Heart left ventricle (tissue), 16 donors: ENCODE measurements around the gene TLCD5. TPM values are rescaled to one million over a fixed set of nuclear protein-coding genes. Genes with fewer than 3 reads are reported as not detected.

Experiments
- ATAC-seq, 4 donors: fragments of 200-7000 bp; cut with Tn5 transposase; one replicate each; pipeline ENCODE4 v1.9.1; 2020 to 2022; ENCODE audit warnings: moderate library complexity in 4 of 4, mild to moderate bottlenecking in 3 of 4, moderate number of reproducible peaks in 1 of 4
- DNase-seq, 5 donors: peaks; one replicate each; pipeline ENCODE4 v3.0.0-alpha.2; 2020
- H3K27ac ChIP-seq, 12 donors: fragments of 200-600 bp; sonication (generic) in 4 of 12; one replicate each; pipeline versions ENCODE4 v1.5.0 to v1.8.0; 2016 to 2022; ENCODE audit warnings: mild to moderate bottlenecking in 2 of 12
- H3K27me3 ChIP-seq, 9 donors: fragments of 200-600 bp; sonication (generic) in 2 of 9; one replicate each; pipeline versions ENCODE4 v1.5.1 to v1.8.0; 2016 to 2022; ENCODE audit warnings: mild to moderate bottlenecking in 3 of 9
- H3K36me3 ChIP-seq, 9 donors: fragments of 200-600 bp; sonication (generic) in 2 of 9; one replicate each; pipeline versions ENCODE4 v1.5.0 to v1.8.0; 2018 to 2022; ENCODE audit warnings: mild to moderate bottlenecking in 2 of 9
- H3K4me1 ChIP-seq, 12 donors: fragments of 200-600 bp; sonication (generic) in 4 of 12; one replicate each; pipeline versions ENCODE4 v1.5.0 to v1.8.0; 2016 to 2022; ENCODE audit warnings: mild to moderate bottlenecking in 3 of 12
- H3K4me3 ChIP-seq, 12 donors: fragments of 200-600 bp; sonication (generic) in 4 of 12; one replicate each; pipeline versions ENCODE4 v1.5.0 to v1.8.0; 2017 to 2022; ENCODE audit warnings: mild to moderate bottlenecking in 9 of 12, moderate library complexity in 4 of 12
- H3K9me3 ChIP-seq, 12 donors: fragments of 200-600 bp; sonication (generic) in 4 of 12; one replicate each; pipeline versions ENCODE4 v1.5.0 to v1.8.0; 2016 to 2022; ENCODE audit warnings: mild to moderate bottlenecking in 1 of 12
- POLR2A ChIP-seq, 2 donors: fragments of 450-650 bp; IDR thresholded peaks; one replicate each; pipeline ENCODE4 v1.6.1; 2017; ENCODE audit warnings: antibody characterized with exemption in 2 of 2, mild to moderate bottlenecking in 2 of 2, moderate library complexity in 2 of 2
- whole genome bisulfite sequencing, 4 donors: extraction: QIAGEN DNeasy Blood & Tissue Kit in 2 of 4; methylation state at CpG; one replicate each; pipeline versions ENCODE4 v1.1.5 to v1.1.7; 2013 to 2018; 5-methylcytosine and 5-hydroxymethylcytosine counted together
- intact Hi-C, 10 donors: fragments of 100-400 bp; cut with DNase I; formaldehyde crosslinking; loops; one replicate each; pipeline versions ENCODE4 v1.11.1 to v1.14.2; 2022
- polyA plus RNA-seq, 2 donors: library from polyadenylated mRNA; stranded (reverse); fragments of 200-250 nt; gene quantifications; one replicate each; pipeline ENCODE4 v1.2.3, GENCODE V29; 2013
- total RNA-seq, 9 donors: library from RNA; depleted of rRNA in 2 of 9; stranded (reverse); fragments of >200 nt in 2 of 9; fragmentation: NEBNext Ultra II Directional in 3 of 9; extraction: Animal tissue kit (Norgen Biotek cat#: 25700) in 3 of 9; gene quantifications; one replicate each; pipeline versions ENCODE4 v1.1.0 to v1.2.4, GENCODE V29; 2016 to 2023
- TF ChIP-seq, protein P1 (sequence below), 12 donors: fragments of 200-600 bp; sonication (generic) in 4 of 12; IDR thresholded peaks; one replicate each; pipeline versions ENCODE4 v1.5.0 to v1.8.0; 2018 to 2022; ENCODE audit warnings: antibody characterized with exemption in 12 of 12, mild to moderate bottlenecking in 5 of 12
- donor health status: ischemic (EF 13 %, LVEDD 7.1; RV severe dilation, severe dysfunction).
- donor health status: healthy with polysubstance abuse.
- donor health status: DM: no; HTN: yes; CAD: no.
- donor health status: DM: no; HTN: no; CAD: no.
- donor health status: ischemic (EF 25% LVEDD 6.9; RV normal size, moderate dysfunction).
- donor health status: ischemic (EF 25% LVEDD 5.7; RV mildly dilated, moderate dysfunction).
- donor health status: healthy.
- donor health status: DM: yes; HTN: yes; CAD: no.
- donor health status: ischemic (EF 35%, LVEDD 5.7; RV mildly dilated, moderate dysfunction).
- donor health status: nonischemic (EF 11% LVEDD 7.7; RV severe dilation, severe dysfunction).
- donor health status: DM: yes; HTN: yes; CAD: no.
- donor health status: PGD.
- donor health status: ischemic (EF 29% LVEDD 5.4; RV normal size, mild dysfunction).
- donor health status: nonischemic (EF 23%, LVEDD 6.1; RV moderate dilation, normal function).

TLCD5 gene
- total and polyA plus RNA-seq, 11 donors = 4.0 to 15.0 (median 10.3) TPM

DNA sequence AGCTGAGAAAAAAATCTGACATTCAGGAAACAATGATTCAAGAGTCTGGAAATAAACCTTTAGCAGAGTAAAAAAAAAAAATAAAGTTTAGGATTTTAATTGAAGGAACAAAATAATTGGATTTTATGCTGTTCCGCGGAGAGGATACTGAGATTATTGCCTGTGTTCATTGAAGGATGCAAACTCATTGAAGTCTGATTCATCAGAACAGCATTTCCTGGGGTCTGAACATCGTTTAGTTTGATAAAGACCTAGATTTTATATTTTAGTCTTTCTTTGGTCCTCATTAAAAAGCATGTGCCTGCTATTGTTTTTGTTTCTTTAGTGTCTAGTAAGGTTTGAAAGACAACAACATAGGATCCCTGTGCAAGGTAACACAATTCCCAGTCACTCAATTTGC lies 4.5 kb downstream of the TLCD5 start:
- intact Hi-C loops = loop anchor here in 1 of 10 donors (10.0 kb wide), 1 partner anchor 355 kb away; no protein-coding TSS in a partner anchor
- no peaks in the 10 kb centered on the region for H3K9me3 ChIP-seq
- 78 to 82% (median 79%) methylated on average over 3 of the region's 3 CpGs for WGBS, 4 donors
- no peak for DNase-seq
- TF ChIP-seq, protein P1, sequence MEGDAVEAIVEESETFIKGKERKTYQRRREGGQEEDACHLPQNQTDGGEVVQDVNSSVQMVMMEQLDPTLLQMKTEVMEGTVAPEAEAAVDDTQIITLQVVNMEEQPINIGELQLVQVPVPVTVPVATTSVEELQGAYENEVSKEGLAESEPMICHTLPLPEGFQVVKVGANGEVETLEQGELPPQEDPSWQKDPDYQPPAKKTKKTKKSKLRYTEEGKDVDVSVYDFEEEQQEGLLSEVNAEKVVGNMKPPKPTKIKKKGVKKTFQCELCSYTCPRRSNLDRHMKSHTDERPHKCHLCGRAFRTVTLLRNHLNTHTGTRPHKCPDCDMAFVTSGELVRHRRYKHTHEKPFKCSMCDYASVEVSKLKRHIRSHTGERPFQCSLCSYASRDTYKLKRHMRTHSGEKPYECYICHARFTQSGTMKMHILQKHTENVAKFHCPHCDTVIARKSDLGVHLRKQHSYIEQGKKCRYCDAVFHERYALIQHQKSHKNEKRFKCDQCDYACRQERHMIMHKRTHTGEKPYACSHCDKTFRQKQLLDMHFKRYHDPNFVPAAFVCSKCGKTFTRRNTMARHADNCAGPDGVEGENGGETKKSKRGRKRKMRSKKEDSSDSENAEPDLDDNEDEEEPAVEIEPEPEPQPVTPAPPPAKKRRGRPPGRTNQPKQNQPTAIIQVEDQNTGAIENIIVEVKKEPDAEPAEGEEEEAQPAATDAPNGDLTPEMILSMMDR (IDR thresholded peaks at IDR 0.05) = no peak
- TF ChIP-seq POLR2A (IDR thresholded peaks at IDR 0.05) = no peak
- peaks cover 0 to 33% (median 0%) of the 10 kb centered on the region in 9 donors for H3K27me3 ChIP-seq
- H3K27ac ChIP-seq = no peak overlapping the region
- ATAC-seq = no peak
- H3K36me3 ChIP-seq = peaks cover 0 to 33% (median 8%) of the 10 kb centered on the region in 9 donors
- H3K4me1 ChIP-seq = peaks cover 3 to 72% (median 53%) of the 10 kb centered on the region in 12 donors
- no peak overlapping the region for H3K4me3 ChIP-seq

DNA sequence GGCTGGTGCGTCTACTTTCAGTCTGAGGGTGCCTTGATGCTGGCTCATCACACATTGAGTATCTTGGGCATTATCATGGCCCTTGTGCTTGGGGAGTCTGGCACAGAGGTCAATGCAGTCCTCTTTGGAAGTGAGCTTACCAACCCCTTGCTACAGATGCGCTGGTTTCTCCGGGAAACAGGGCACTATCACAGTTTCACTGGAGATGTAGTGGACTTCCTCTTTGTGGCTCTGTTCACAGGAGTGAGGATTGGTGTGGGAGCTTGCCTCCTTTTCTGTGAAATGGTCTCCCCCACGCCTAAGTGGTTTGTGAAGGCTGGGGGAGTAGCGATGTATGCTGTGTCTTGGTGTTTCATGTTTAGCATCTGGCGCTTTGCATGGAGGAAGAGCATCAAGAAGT lies 4.9 kb downstream of the TLCD5 start:
- ATAC-seq = no peak
- intact Hi-C loops = loop anchor here in 5 of 10 donors (10.0 kb wide), 5 partner anchors 105 to 865 kb away; no protein-coding TSS in a partner anchor

DNA sequence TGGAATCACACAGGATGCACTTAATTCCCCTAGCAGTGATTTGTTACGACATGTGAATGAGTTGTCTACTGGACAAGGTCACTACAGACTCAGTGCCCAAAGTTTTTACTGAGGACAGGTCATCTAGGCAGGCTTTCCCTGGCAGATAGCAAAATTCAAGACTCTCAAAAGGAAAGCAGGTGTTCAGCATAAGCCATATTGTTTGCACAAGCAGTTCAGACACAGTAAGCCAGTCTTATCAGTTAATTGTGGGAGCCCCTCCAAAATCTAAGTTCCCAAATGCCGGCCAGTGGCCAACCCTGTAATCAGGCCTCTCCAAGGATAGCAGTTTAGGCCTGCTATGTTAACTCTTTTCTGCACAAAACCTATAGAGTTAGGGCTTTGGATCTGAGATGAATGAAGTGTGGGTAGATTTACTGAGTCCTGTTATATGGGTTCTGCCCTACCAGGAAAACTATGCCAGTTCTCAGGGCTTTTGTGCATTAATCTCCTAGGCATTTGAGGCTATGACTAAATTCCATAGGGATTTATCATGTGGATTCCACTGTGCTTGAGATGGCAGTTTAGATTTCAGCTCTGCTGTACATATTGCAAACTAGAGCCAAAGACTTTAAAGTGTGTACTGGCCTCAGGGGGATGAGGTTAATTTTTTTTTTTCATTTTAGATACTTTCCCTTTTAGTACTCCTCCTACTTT lies 6.3 kb downstream of the TLCD5 start:
- Histone ChIP-seq H3K27ac (peak overlapping the region; percentile 15 to 99 (median 68)), H3K27me3 (peaks cover 0 to 14% (median 0%) of the 10 kb centered on the region in 9 donors), H3K36me3 (peaks cover 0 to 33% (median 8%) of the 10 kb centered on the region in 9 donors), H3K4me3 (no peak overlapping the region), H3K4me1 (peaks cover 3 to 62% (median 45%) of the 10 kb centered on the region in 12 donors), H3K9me3 (no peaks in the 10 kb centered on the region)
- TF ChIP-seq, protein P1 (IDR thresholded peaks at IDR 0.05) = no peak
- TF ChIP-seq POLR2A (IDR thresholded peaks at IDR 0.05) = no peak
- ATAC-seq = peak; percentile 10 to 53 (median 38)
- peak in 2 of 5 donors; percentile 41 to 46 for DNase-seq
- 27 to 38% (median 30%) methylated on average over 2 of the region's 2 CpGs for WGBS, 4 donors
- intact Hi-C loops = loop anchor here in 5 of 10 donors (10.0 kb wide), 5 partner anchors 103 to 863 kb away; no protein-coding TSS in a partner anchor

More for the DNA sequence above, 4.9 kb downstream of the TLCD5 start:
- H3K27ac ChIP-seq = no peak overlapping the region
- no peak for TF ChIP-seq POLR2A (IDR thresholded peaks at IDR 0.05)
- no peak for DNase-seq
- H3K4me1 ChIP-seq = peaks cover 3 to 71% (median 52%) of the 10 kb centered on the region in 12 donors
- peaks cover 0 to 33% (median 8%) of the 10 kb centered on the region in 9 donors for H3K36me3 ChIP-seq
- WGBS, 4 donors = 90 to 96% (median 93%) methylated on average over 6 of the region's 6 CpGs
- no peaks in the 10 kb centered on the region for H3K9me3 ChIP-seq
- H3K27me3 ChIP-seq = peaks cover 0 to 28% (median 0%) of the 10 kb centered on the region in 9 donors
- H3K4me3 ChIP-seq = no peak overlapping the region

DNA sequence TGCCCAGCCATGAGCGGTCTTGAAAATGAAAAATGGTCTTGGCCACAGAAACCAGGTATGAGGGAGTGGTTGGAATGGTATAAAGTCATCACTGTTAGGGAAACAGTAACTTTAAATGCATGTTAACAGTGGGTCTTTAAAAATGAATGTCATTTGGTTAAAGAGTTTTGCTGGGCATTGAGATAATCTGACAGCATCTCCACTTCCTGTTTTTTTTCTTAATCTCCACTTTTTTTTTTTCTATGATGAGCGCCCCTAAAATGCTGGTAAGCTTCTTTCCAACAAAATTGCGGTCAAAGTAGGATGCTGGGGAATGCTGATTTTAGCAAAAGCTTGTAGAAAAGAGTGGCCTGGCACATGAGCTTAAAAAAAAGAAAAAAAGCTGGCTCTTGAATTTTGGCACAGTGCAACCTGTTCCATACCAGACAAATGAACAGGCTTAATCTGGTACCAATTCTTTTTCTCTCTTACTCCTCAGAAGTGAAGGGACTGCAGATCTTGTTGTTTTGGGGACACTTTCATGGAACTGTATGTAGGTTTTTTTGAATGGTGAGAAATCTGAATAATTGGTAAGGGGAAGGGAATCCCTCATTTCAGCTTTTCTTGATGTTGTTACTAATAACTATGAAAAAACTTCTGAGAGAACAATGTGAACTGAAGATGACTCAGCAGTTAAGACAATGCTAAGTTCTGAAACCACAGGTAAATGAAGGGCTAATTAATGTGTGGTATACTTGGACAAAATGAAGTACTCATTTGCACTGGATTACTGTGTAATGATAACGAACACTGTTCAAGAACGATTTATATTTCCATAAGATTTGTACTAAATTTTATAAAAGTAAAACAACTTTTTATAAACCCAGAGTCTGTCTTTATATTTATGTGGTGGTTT lies 8.0 kb downstream of the TLCD5 start:
- H3K9me3 ChIP-seq = no peaks in the 10 kb centered on the region
- peak overlapping the region in 1 of 12 donors; percentile 18 for H3K4me3 ChIP-seq
- TF ChIP-seq, protein P1 (IDR thresholded peaks at IDR 0.05) = no peak
- no peak for TF ChIP-seq POLR2A (IDR thresholded peaks at IDR 0.05)
- H3K4me1 ChIP-seq = peaks cover 3 to 49% (median 34%) of the 10 kb centered on the region in 12 donors
- no peak for DNase-seq
- intact Hi-C loops = loop anchor here in 5 of 10 donors (10.0 kb wide), 5 partner anchors 102 to 862 kb away; no protein-coding TSS in a partner anchor
- ATAC-seq = no peak
- peaks cover 0 to 23% (median 0%) of the 10 kb centered on the region in 9 donors for H3K27me3 ChIP-seq
- WGBS, 4 donors = 86 to 88% (median 87%) methylated on average over 5 of the region's 5 CpGs
- peaks cover 0 to 26% (median 8%) of the 10 kb centered on the region in 9 donors for H3K36me3 ChIP-seq
- peak overlapping the region; percentile 5 to 99 (median 80) for H3K27ac ChIP-seq
